OCI-LY3 (cell line): ENCODE measurements around the gene PAPOLB.

Experiments used
- CTCF ChIP-seq: fragments of 200-600, 300-600 bp; sonication (generic); IDR thresholded peaks from 2 replicates; pipeline ENCODE4 v1.5.1; 2014; ENCODE audit warnings: antibody characterized with exemption, low read length, low read depth
- EZH2phosphoT487 ChIP-seq: fragments of 200-600 bp; shearing (Covaris generic); IDR thresholded peaks from 2 replicates; pipeline ENCODE4 v1.6.1; 2018; ENCODE audit warnings: antibody characterized with exemption, mixed run types, low read depth

- no peak for TF ChIP-seq CTCF
- TF ChIP-seq EZH2phosphoT487 = no peak
Measured at GRCh38 chr7:4888161-4888560, 26.3 kb upstream of the PAPOLB start.
